SIG-M5 treated with dmso at 0.1 percent for 504 hours (cell line): ENCODE results near the gene YPEL1.
A peak's percentile ranks its signal among the peaks of the same experiment; 100 is the strongest.

Experiments used
- DNase-seq: peaks from one replicate; lab custom pipeline; 2025; ENCODE audit not compliant: unreplicated experiment; lab: John Stamatoyannopoulos, UW

Gene YPEL1

GRCh38 chr22:21735200-21736083, at the start of gene YPEL1:
YPEL1 (minus strand) TSS chr22:21735794; CDS start chr22:21710744, 25,050 bp downstream.
- DNase-seq, result peak; percentile 81

GRCh38 chr22:21780259-21780658, 44.7 kb upstream of the YPEL1 start:
- DNase-seq, result no peak

GRCh38 chr22:21779444-21779843, 43.9 kb upstream of the YPEL1 start:
- DNase-seq, result no peak

- DNase-seq, result no peak
Measured at GRCh38 chr22:21778705-21779363, 43.2 kb upstream of the YPEL1 start.

GRCh38 chr22:21771631-21771976, 36.0 kb upstream of the YPEL1 start:
- DNase-seq, result no peak

- DNase-seq, result no peak
Measured at GRCh38 chr22:21768435-21768834, 32.8 kb upstream of the YPEL1 start.

- DNase-seq, result no peak
Measured at GRCh38 chr22:21766691-21767462, 31.3 kb upstream of the YPEL1 start.

- no peak for DNase-seq
Measured at GRCh38 chr22:21765909-21766529, 30.4 kb upstream of the YPEL1 start.

GRCh38 chr22:21764038-21764804, 28.6 kb upstream of the YPEL1 start:
- no peak for DNase-seq

GRCh38 chr22:21762712-21763581, 27.4 kb upstream of the YPEL1 start:
- DNase-seq, result no peak

GRCh38 chr22:21761994-21762680, 26.5 kb upstream of the YPEL1 start:
- no peak for DNase-seq

- no peak for DNase-seq
Measured at GRCh38 chr22:21761086-21761485, 25.5 kb upstream of the YPEL1 start.

GRCh38 chr22:21760640-21761039, 25.0 kb upstream of the YPEL1 start:
- no peak for DNase-seq

GRCh38 chr22:21759646-21760376, 24.2 kb upstream of the YPEL1 start:
- no peak for DNase-seq

GRCh38 chr22:21759093-21759492, 23.5 kb upstream of the YPEL1 start:
- no peak for DNase-seq

- no peak for DNase-seq
Measured at GRCh38 chr22:21758091-21758864, 22.7 kb upstream of the YPEL1 start.

GRCh38 chr22:21755851-21756284, 20.3 kb upstream of the YPEL1 start:
- no peak for DNase-seq
